Fibroblast of lung (primary cell): ENCODE results near the gene GAS2L2. TPM values are rescaled to one million over a fixed set of nuclear protein-coding genes. Genes with fewer than 3 reads are reported as not detected.

Source experiments
- DNase-seq, 2 donors: peaks; one replicate each; pipeline versions ENCODE4 v3.0.0 to v3.0.0-alpha.2; 2010; ENCODE audit warnings: low read depth in 2 of 2
- H2AFZ ChIP-seq: 2 replicates; pipeline ENCODE4 v1.5.1; 2012; ENCODE audit warnings: low read length, control low read depth, inconsistent platforms
- H3K27ac ChIP-seq: 2 replicates; pipeline ENCODE4 v1.5.1; 2011; ENCODE audit warnings: low read length, control low read depth; ENCODE audit not compliant: insufficient read depth
- H3K27me3 ChIP-seq: 2 replicates; pipeline ENCODE4 v1.5.1; 2011; ENCODE audit warnings: mild to moderate bottlenecking, low read length; ENCODE audit not compliant: control insufficient read depth, insufficient read depth
- H3K36me3 ChIP-seq: 2 replicates; pipeline ENCODE4 v1.5.1; 2011; ENCODE audit warnings: low read length; ENCODE audit not compliant: control insufficient read depth, insufficient read depth
- H3K4me1 ChIP-seq: 2 replicates; pipeline ENCODE4 v1.5.1; 2011; ENCODE audit warnings: low read length; ENCODE audit not compliant: control insufficient read depth, insufficient read depth; ENCODE audit errors: extremely low read depth
- H3K4me2 ChIP-seq: 2 replicates; pipeline ENCODE4 v1.5.1; 2011; ENCODE audit warnings: low read length, control low read depth; ENCODE audit not compliant: insufficient read depth; ENCODE audit errors: extremely low read depth
- H3K4me3 ChIP-seq, 4 experiments: fragments of 200-600 bp in 1 of 4; sonication (generic) in 1 of 4; replicated peaks in 1 of 4; 2 replicates each; pipeline ENCODE4 v1.5.1; 2011 to 2016; ENCODE audit warnings: low read length in 4 of 4, low read depth in 3 of 4, mild to moderate bottlenecking in 3 of 4, control low read depth in 2 of 4, inconsistent platforms in 1 of 4, mixed read lengths in 1 of 4; ENCODE audit not compliant: insufficient read depth in 1 of 4; ENCODE audit errors: control extremely low read depth in 1 of 4
- H3K79me2 ChIP-seq: 2 replicates; pipeline ENCODE4 v1.5.1; 2012; ENCODE audit warnings: mild to moderate bottlenecking, low read length, inconsistent platforms; ENCODE audit not compliant: control insufficient read depth, insufficient read depth
- H3K9ac ChIP-seq: 2 replicates; pipeline ENCODE4 v1.5.1; 2011; ENCODE audit warnings: mild to moderate bottlenecking, low read length, control low read depth; ENCODE audit not compliant: insufficient read depth
- H3K9me3 ChIP-seq: 2 replicates; pipeline ENCODE4 v1.5.1; 2012; ENCODE audit warnings: low read depth, low read length; ENCODE audit not compliant: control insufficient read depth, insufficient read depth
- H4K20me1 ChIP-seq: 2 replicates; pipeline ENCODE4 v1.5.1; 2011; ENCODE audit warnings: low read length; ENCODE audit not compliant: control insufficient read depth, insufficient read depth; ENCODE audit errors: extremely low read depth
- EZH2 ChIP-seq: IDR thresholded peaks from 2 replicates; pipeline ENCODE4 v1.5.1; 2012; ENCODE audit warnings: low read length, control low read depth, mild to moderate bottlenecking; ENCODE audit errors: missing control alignments
- polyA minus RNA-seq: library from RNA; depleted of rRNA, polyadenylated mRNA; stranded (reverse); fragments of >200 nt; gene quantifications from 2 replicates; pipeline ENCODE4 v1.2.3, GENCODE V29; 2011; ENCODE audit warnings: low replicate concordance
- polyA plus RNA-seq, 2 donors: library from polyadenylated mRNA; depleted of rRNA in 1 of 2; stranded (reverse) in 1 of 2; unstranded in 1 of 2; fragments of >200 nt; gene quantifications; 2 replicates each; pipeline ENCODE4 v1.2.1, GENCODE V29; 2011 to 2012; ENCODE audit warnings: missing spikeins in 1 of 2
- total RNA-seq: library from RNA; depleted of rRNA; stranded (reverse); fragments of >200 nt; gene quantifications from 2 replicates; pipeline ENCODE4 v1.2.1, GENCODE V29; 2014
- TF ChIP-seq, protein P1 (sequence below), 2 donors: IDR thresholded peaks in 1 of 2; conservative IDR thresholded peaks in 1 of 2; 1 replicate in 1 of 2; 2 replicates in 1 of 2; pipeline ENCODE4 v1.5.1; 2011 to 2012; ENCODE audit warnings: low read length in 2 of 2, control low read depth in 1 of 2, inconsistent platforms in 1 of 2, low read depth in 1 of 2, mild to moderate bottlenecking in 1 of 2

The GAS2L2 gene
- total RNA-seq (not detected in 2 replicates), polyA plus RNA-seq (not detected in 2 replicates), polyA minus RNA-seq (not detected in 2 replicates)
- not detected in 2 replicates for polyA plus RNA-seq (2012)

DNA sequence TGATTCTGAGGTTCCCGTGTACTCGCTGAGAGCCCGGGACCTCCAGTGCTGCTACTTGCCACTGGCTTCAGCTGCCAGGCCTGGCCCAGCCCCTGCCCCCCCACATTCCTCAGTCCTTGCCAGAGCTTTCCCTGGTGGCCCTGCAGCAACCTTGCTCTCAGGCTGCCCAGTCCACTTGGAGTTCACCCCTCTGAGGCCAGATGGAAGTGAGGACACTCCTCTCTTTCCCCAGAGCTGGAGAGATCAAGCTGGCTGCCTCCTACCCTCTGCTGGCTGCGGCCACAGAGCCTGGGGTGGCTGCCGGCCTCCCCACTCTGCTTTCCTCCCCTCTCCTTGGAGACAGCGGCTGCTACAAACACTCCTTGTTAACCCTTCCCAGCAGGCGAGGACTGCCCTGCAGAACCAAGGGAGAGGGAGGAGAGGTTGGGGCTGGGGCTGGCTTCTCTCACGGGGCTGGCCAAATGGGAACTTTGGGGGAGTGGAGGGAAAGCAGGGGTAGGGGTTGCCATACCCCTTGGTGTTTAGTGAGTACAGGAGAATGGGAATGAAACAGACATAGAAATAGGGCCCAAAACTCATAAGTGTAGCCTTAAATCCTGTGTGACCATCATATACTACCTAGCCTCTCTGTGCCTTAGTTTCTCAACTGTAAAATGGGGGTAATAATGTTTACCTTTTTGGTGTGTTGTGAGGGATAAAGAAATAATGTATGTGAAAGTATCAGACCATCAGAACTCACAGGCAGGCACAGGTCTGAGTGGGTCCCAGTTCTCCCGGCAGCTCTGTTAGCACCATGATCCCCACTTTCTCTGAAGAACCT lies at the start of gene GAS2L2:
Gene GAS2L2 (minus strand): TSS at position 295 of the 820 bp plus-strand sequence. CDS start 389 bp downstream, outside the sequence.
- no peak within 1 kb of the TSS for H3K27ac ChIP-seq
- no peaks in the 10 kb centered on the region for H3K79me2 ChIP-seq
- no peak within 1 kb of the TSS for H3K4me3 ChIP-seq
- no peak within 1 kb of the TSS for H3K9ac ChIP-seq
- H3K9me3 ChIP-seq = no peaks in the 10 kb centered on the region
- TF ChIP-seq, protein P1, sequence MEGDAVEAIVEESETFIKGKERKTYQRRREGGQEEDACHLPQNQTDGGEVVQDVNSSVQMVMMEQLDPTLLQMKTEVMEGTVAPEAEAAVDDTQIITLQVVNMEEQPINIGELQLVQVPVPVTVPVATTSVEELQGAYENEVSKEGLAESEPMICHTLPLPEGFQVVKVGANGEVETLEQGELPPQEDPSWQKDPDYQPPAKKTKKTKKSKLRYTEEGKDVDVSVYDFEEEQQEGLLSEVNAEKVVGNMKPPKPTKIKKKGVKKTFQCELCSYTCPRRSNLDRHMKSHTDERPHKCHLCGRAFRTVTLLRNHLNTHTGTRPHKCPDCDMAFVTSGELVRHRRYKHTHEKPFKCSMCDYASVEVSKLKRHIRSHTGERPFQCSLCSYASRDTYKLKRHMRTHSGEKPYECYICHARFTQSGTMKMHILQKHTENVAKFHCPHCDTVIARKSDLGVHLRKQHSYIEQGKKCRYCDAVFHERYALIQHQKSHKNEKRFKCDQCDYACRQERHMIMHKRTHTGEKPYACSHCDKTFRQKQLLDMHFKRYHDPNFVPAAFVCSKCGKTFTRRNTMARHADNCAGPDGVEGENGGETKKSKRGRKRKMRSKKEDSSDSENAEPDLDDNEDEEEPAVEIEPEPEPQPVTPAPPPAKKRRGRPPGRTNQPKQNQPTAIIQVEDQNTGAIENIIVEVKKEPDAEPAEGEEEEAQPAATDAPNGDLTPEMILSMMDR (conservative IDR thresholded peaks at IDR 0.05 in 1 of 2, IDR thresholded peaks at IDR 0.05 in 1 of 2; ENCODE audit: low read depth in 1 of 2, low read length in 2 of 2) = no peak
- no peak for TF ChIP-seq EZH2
- no peaks in the 10 kb centered on the region for H3K36me3 ChIP-seq
- DNase-seq = no peak
- H4K20me1 ChIP-seq = no peaks in the 10 kb centered on the region
- H3K27me3 ChIP-seq = peaks cover 30% of the 10 kb centered on the region
- no peak within 1 kb of the TSS for H2AFZ ChIP-seq
- no peaks in the 10 kb centered on the region for H3K4me1 ChIP-seq
- H3K4me2 ChIP-seq = no peak within 1 kb of the TSS

GRCh38 chr17:35801583-35802224 lies 48.7 kb upstream of the GAS2L2 start:
- H3K4me2 ChIP-seq = no peak overlapping the region
- peaks cover 3% of the 10 kb centered on the region for H3K4me1 ChIP-seq
- DNase-seq = peak; percentile 55 to 77
- H3K9ac ChIP-seq = no peak overlapping the region
- H2AFZ ChIP-seq = no peak overlapping the region
- H3K36me3 ChIP-seq = no peaks in the 10 kb centered on the region
- no peaks in the 10 kb centered on the region for H3K79me2 ChIP-seq
- H3K4me3 ChIP-seq = no peak overlapping the region
- no peaks in the 10 kb centered on the region for H3K9me3 ChIP-seq
- H3K27me3 ChIP-seq = peaks cover 29% of the 10 kb centered on the region
- no peaks in the 10 kb centered on the region for H4K20me1 ChIP-seq
- no peak for TF ChIP-seq EZH2
- TF ChIP-seq, protein P1 (conservative IDR thresholded peaks at IDR 0.05 in 1 of 2, IDR thresholded peaks at IDR 0.05 in 1 of 2; ENCODE audit: low read depth in 1 of 2, low read length in 2 of 2) = no peak
- no peak overlapping the region for H3K27ac ChIP-seq

DNA sequence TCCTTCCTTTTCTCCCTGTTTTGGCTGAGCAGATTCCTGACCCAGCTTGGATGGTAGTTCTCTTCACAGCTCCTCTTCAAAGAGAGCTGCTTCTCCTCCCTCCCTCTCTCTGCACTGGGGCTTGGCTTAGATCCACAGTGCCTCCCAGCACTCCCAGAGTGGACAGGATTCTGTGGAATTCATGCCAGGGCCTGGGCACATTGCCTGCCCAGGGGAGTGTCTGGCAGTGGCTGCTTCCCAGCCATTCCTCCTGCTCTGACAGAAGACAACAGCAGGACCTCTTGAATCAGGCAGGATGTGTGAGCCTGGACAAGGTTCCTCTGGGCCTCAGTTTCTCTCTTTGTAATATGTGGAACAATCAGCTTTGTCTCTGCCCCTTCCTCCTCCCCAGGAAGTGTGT lies 46.9 kb upstream of the GAS2L2 start:
- H3K4me2 ChIP-seq = no peak overlapping the region
- peak; percentile 56 to 64 for DNase-seq
- H3K79me2 ChIP-seq = no peaks in the 10 kb centered on the region
- H3K36me3 ChIP-seq = no peaks in the 10 kb centered on the region
- no peaks in the 10 kb centered on the region for H3K9me3 ChIP-seq
- no peaks in the 10 kb centered on the region for H4K20me1 ChIP-seq
- peaks cover 41% of the 10 kb centered on the region for H3K27me3 ChIP-seq
- H3K4me3 ChIP-seq = no peak overlapping the region
- no peak overlapping the region for H3K9ac ChIP-seq
- no peak overlapping the region for H2AFZ ChIP-seq
- peaks cover under 1% of the 10 kb centered on the region for H3K4me1 ChIP-seq
- TF ChIP-seq, protein P1 (conservative IDR thresholded peaks at IDR 0.05 in 1 of 2, IDR thresholded peaks at IDR 0.05 in 1 of 2; ENCODE audit: low read depth in 1 of 2, low read length in 2 of 2) = no peak
- TF ChIP-seq EZH2 = no peak
- no peak overlapping the region for H3K27ac ChIP-seq
